Ishikawa (cell line): ENCODE results near the gene CEP78.
A peak's percentile ranks its signal among the peaks of the same experiment; 100 is the strongest.

Experiments
- CEBPB ChIP-seq: IDR thresholded peaks from 2 replicates; pipeline ENCODE4 v1.6.1; 2012
- CREB1 ChIP-seq: IDR thresholded peaks from 2 replicates; pipeline ENCODE4 v1.6.1; 2012; ENCODE audit warnings: low read depth
- EGR1 ChIP-seq: IDR thresholded peaks from 2 replicates; pipeline ENCODE4 v1.6.1; 2012
- EP300 ChIP-seq: IDR thresholded peaks from 2 replicates; pipeline ENCODE4 v1.6.1; 2012; ENCODE audit warnings: borderline replicate concordance
- FOXM1 ChIP-seq: IDR thresholded peaks from 2 replicates; pipeline ENCODE4 v1.6.1; 2012; ENCODE audit warnings: low read depth, borderline replicate concordance
- MAX ChIP-seq: IDR thresholded peaks from 2 replicates; pipeline ENCODE4 v1.6.1; 2012
- NFIC ChIP-seq: IDR thresholded peaks from 2 replicates; pipeline ENCODE4 v1.6.1; 2012
- RAD21 ChIP-seq: IDR thresholded peaks from 2 replicates; pipeline ENCODE4 v1.6.1; 2012; ENCODE audit warnings: low read depth
- REST ChIP-seq: IDR thresholded peaks from 2 replicates; pipeline ENCODE4 v1.6.1; 2012; ENCODE audit warnings: low read depth, mild to moderate bottlenecking
- TAF1 ChIP-seq: IDR thresholded peaks from 2 replicates; pipeline ENCODE4 v1.6.1; 2012; ENCODE audit warnings: low read depth, mild to moderate bottlenecking
- TCF12 ChIP-seq: IDR thresholded peaks from 2 replicates; pipeline ENCODE4 v1.6.1; 2012; ENCODE audit warnings: low read depth
- TEAD4 ChIP-seq: IDR thresholded peaks from 2 replicates; pipeline ENCODE4 v1.6.1; 2012
- USF1 ChIP-seq: IDR thresholded peaks from 2 replicates; pipeline ENCODE4 v1.6.1; 2012
- YY1 ChIP-seq: IDR thresholded peaks from 2 replicates; pipeline ENCODE4 v1.6.1; 2012; ENCODE audit warnings: low read depth
- ZBTB7A ChIP-seq: IDR thresholded peaks from 2 replicates; pipeline ENCODE4 v1.6.1; 2012; ENCODE audit warnings: low read depth

Gene CEP78

GRCh38 chr9:78235762-78236550 lies at the start of gene CEP78:
Gene CEP78, plus strand, starts transcription at chr9:78236075. Its CDS starts 276 bp downstream, at chr9:78236351.
- TF ChIP-seq TCF12 = peak; percentile 16; the same call in 1 of the 2 replicates
- TF ChIP-seq YY1 = 0 out of 2 replicates have a peak, but pooled peaks have one; percentile 10
- TF ChIP-seq REST = no peak; the same call in 1 of the 2 replicates
- TF ChIP-seq RAD21 = no peak
- no peak; the same call in 1 of the 2 replicates for TF ChIP-seq EP300
- no peak for TF ChIP-seq USF1
- TF ChIP-seq ZBTB7A = peak; percentile 66; the same call in 1 of the 2 replicates
- no peak for TF ChIP-seq TEAD4
- no peak for TF ChIP-seq FOXM1
- TF ChIP-seq MAX = peak; percentile 8
- TF ChIP-seq CEBPB = no peak; the same call in 1 of the 2 replicates
- peak; percentile 41; the same call in 1 of the 2 replicates for TF ChIP-seq CREB1
- no peak for TF ChIP-seq NFIC
- TF ChIP-seq EGR1 = no peak
- TF ChIP-seq TAF1 = peak; percentile 90

GRCh38 chr9:78187763-78188484 lies 48.0 kb upstream of the CEP78 start:
- TF ChIP-seq FOXM1 = no peak
- TF ChIP-seq YY1 = no peak
- TF ChIP-seq TCF12 = no peak
- no peak for TF ChIP-seq REST
- no peak for TF ChIP-seq MAX
- no peak for TF ChIP-seq ZBTB7A
- no peak for TF ChIP-seq TEAD4
- TF ChIP-seq EP300 = no peak
- TF ChIP-seq USF1 = no peak
- no peak for TF ChIP-seq CEBPB
- no peak for TF ChIP-seq RAD21
- no peak for TF ChIP-seq TAF1

GRCh38 chr9:78188594-78188993 lies 47.3 kb upstream of the CEP78 start:
- TF ChIP-seq YY1 = no peak
- no peak for TF ChIP-seq EGR1

GRCh38 chr9:78189001-78189400 lies 46.9 kb upstream of the CEP78 start:
- TF ChIP-seq USF1 (no peak), TAF1 (no peak), FOXM1 (no peak), REST (no peak)
